HPDE6-E6E7 (cell line): ENCODE results near the gene RNF41.
"Not testable (repeated sequence)": the region's sequence is repeated elsewhere in the genome, so short reads cannot be mapped to it uniquely, and the experiment has no call there.

Source experiments
- DNase-seq: peaks from one replicate; pipeline ENCODE4 v3.0.0; 2011; ENCODE audit warnings: missing footprints; ENCODE audit errors: extremely low spot score

Gene RNF41

GRCh38 chr12:56221757-56222530 is at the start of gene RNF41:
RNF41 (minus strand) TSS chr12:56221922; CDS start chr12:56214047, 7,875 bp downstream.
- DNase-seq, result peak; percentile 99

DNA sequence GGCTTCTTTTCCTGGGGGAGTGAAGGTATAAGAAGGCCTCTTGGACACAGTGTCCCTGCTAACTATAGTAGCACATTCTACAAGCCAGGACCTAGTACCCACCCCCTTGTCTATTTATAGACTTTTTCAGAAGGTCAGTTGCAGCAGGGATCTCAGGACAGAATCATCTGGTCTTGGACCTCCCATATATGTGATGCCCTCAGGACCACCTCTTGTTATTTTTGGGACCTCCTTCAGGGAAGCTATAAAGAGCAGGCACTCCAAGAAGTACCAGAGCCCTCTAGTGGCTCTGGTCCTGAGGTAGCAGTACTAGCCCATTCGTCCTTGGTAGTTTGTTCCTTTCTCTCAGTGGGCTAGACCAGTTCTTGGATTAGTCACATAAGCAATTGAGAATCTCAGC is 49.3 kb upstream of the RNF41 start:
- DNase-seq, result peak; percentile 38

- no peak for DNase-seq
These were observed 45.8 kb upstream of the RNF41 start for GRCh38 chr12:56267443-56268071.

DNA sequence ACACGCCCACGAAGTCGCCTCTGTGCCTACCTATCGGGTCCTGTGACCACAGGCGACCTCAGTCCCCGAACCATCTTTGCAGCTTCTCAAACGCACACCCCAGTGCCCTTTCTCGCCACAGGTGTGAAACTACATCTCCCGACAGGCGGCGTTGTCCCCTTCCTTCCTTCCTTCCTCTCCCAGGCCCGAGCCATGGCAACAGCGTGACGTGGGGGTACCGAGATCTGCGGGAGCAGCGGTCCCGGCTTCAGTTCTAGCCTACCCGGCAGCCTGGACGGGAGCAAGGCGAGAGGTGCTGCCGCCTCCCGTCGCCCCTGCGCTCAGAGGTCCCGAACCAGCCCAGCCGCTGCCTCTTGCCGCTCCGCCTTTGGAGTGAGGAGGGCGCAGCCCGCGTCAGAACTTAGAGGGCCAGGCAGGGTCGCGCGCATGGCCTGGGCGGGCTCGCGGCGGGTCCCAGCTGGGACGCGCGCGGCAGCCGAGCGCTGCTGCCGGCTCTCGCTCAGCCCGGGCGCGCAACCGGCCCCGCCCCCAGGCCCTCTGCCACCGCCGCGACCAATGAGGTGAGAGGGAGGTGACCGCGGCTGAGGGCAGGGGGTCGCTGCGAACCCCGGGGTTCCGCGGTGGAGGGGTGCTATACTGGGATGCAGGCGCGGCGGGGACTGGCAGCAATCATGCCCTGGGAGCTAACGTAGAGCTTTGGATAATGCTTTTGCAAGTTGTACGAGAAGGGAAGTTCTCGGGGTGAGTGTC is 45.1 kb upstream of the RNF41 start, which contains the start of gene COQ10A:
TSS of gene COQ10A (plus strand) at position 250 of the 750 bp plus-strand sequence. CDS start at position 427, 177 bp downstream.
- peak; percentile 89 for DNase-seq

DNA sequence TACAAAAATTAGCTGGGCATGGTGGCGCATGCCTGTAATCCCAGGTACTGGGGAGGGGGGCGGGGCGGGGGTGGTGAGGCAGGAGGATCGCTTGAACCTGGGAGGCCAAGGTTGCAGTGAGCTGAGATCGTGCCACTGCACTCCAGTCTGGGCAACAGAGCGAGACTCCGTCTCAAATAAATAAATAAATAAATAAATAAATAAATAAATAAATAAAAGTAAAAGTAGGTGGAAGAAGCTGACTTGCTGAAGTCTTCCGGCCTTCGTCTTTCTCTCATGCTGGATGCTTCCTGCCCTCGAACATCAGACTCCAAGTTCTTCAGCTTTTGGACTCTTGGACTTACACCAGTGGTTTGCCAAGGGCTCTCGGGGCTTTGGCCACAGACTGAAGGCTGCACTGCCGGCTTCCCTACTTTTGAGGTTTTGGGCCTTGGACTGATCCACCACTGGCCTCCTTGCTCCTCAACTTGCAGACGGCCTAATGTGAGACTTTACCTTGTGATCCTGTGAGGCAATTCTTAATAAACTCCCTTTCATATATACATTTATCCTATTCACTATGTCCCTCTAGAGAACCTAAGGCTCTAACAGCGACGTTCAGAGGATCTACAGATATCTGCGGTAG is 44.5 kb upstream of the RNF41 start:
- DNase-seq, result not testable (repeated sequence)

DNA sequence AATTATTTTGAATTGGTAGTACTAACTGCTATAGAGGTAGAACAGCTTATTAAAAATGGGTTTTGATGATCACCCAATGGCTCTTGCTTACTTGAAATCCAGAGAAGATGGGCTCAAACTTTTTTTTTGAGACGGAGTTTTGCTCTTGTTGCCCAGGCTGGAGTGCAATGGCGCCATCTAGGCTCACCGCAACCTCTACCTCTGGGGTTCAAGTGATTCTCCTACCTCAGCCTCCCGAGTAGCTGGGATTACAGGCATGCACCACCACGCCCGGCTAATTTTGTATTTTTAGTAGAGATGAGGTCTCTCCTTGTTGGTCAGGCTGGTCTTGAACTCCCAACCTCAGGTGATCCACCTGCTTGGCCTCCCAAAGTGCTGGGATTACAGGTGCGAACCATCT is 41.2 kb upstream of the RNF41 start:
- not testable (repeated sequence) for DNase-seq

DNA sequence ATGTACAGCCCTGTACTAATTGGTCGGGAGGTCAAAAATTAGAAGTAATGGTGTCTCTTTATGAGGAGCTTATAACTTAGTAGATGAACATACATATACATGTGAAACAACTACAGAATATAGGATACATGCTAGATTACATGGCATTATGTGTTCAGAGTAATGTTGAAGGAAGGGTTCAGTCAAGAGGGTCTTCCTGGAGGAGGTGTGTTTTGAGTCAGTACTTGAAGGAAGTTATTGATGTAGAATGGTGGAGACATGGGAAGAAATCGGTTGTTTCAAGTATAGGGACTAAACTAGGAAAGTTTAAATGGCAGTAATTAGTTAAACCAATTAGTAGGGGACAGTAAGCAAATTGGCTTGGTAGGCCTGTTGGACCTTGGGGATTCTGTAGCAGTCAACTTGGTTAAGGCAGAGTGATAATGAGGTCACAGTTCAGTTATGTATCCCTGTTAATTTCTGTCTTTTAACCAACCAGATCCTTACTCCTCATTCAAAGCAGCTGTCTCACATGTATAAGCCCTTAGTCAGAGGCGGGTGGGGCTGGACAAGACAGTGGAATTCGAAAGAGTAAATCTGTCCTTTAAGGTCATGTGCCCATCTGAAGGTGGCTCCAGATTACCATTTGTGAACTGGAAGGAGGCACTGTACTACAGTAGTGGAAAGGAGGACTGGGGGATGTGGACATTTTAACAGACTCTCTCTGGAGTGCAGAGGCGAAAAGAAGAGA is 39.9 kb upstream of the RNF41 start:
- peak; percentile 60 for DNase-seq

GRCh38 chr12:56260921-56261320 is 39.2 kb upstream of the RNF41 start:
- DNase-seq, result no peak

DNA sequence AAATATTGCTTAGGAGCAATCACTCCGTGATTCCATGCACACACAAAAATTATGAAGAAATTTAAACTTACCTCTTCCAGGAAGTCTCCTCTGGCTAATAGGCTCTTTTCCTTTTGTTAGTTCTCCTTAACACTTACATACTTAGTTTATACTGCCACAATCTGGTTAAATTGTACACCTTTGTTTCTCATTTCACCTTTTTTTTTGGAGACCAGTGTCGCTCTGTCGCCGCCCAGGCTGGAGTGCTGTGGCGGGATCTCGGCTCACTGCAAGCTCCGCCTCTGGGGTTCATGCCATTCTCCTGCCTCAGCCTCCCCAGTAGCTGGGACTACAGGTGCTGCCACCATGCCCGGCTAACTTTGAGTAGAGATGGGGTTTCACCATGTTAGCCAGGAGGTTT is 38.7 kb upstream of the RNF41 start:
- no peak for DNase-seq

DNA sequence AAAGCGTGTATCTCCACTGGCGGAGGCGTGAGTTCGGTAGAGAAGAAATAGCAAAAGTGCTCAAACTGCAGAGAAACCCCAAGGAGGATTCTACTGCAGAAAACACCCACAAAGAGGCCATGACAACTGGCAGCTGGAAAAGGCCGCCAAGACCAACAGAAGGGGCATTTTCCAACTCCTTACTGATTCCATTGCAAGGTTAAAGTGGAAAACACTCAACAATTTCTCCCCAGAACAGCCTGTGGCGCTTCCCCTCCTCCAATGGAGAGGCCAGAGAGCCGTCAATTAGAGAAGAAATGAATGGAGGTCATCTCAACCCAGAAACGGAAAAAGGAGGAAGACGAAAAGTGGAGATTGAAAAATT is 37.1 kb upstream of the RNF41 start:
- DNase-seq, result no peak

DNA sequence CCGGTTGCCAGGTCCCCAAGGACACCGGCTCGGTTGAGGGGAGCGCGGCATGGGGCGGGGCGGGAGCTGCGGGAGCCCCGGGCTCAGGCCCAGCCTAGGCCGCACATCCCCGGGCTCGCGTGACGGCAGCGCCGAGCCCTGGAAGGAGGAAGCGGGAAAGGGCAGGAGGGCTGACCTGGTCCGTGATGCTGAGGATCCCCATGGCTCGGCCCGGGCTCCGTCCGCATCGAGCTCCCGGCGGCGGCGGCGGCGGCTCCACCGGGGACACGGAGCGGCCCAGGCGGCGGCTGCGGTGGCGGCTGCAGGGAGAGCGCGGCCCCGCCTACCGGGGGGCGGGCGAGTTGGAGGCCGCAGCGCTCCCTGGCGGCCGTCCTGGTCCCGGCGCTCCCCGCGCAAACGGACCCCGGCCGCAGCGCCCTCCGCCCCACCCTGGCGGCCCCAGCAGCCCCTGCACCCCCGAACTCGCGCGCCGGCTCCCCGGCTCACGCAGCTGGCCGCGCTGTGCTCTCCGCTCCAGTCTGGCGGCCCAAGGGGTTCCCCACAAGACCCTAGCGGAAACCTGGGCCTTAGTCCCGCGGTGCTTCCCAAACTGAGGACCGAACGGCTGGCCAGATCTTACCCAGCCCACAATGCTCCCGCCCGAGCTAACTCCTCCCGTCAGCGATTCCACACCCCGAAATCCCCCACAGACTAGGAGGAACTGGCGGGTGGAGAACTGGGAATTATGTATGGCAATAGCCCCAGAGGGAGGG is 36.5 kb upstream of the RNF41 start, which contains the start of gene ANKRD52:
TSS of gene ANKRD52 (minus strand) at position 317 of the 752 bp plus-strand sequence. CDS start at position 202, 115 bp downstream.
- peak; percentile 75 for DNase-seq

DNA sequence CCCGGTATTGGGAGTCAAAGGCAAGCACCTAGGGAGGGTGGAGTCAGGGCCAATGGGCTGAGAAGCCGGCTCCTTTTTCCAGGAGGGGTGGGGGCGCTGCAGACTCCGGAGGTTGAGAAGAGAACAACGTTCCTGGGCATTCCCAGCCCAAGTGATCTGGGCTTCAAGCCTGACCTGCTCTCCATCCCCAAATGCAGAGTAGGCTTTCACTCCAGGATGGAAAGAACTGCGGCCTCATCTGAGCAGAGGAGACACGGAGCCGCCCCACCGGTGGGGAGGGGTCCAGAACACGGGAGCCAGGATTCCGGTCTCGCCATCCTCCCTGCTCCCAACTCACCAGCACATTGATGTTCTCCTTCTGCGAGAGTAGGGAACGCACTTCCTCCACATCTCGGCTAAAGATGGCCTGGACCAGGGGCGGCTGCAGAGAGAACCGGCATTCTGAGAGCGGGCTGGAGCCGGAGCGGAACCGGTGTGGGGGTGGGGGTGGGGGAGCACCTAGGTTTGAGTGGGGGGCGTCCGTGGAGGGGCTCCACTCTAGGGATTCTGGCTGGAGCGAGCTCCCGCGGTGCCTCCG is 35.9 kb upstream of the RNF41 start:
- peak; percentile 55 for DNase-seq

DNA sequence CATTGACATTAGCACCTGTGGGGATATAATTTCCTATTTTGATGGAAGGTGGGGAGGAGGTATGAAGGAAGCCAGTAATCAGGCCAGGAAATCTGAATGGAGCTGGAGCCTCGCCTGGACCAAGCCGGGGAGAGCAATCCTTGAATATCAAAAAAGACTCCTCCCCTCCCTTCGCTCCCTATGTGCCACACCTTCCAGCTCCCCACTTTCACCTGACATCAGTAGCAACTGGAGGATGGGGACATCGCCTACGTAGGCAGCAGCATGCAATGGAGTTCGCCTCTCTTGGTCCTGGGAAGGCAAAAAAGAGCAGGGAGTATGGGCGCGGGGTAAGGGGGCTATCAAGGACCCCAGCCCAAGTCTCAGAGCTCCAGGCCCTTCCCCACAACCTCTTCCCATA is 35.3 kb upstream of the RNF41 start:
- no peak for DNase-seq

- no peak for DNase-seq
These were observed 34.7 kb upstream of the RNF41 start for GRCh38 chr12:56256326-56256960.

DNA sequence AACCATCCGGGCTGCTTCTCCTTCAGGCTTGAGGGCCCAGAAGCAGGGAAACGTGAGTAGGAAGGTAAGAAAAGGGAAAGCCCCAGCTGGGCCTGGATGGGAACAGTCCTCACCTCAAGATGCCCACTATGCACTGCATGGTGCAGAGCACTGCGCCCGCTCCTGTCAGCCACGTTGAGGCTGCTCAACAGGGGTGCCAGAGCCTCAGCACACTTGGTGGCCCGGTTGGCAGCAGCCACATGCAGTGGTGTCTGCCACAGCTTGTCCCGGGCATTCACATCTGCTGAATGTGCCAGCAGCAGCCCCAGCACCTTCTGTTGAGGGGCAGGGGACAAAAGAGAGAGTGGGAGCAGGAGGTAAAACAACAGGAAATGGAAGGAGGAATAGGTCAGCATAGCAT is 33.9 kb upstream of the RNF41 start:
- DNase-seq, result no peak

- DNase-seq, result no peak
These were observed 31.4 kb upstream of the RNF41 start for GRCh38 chr12:56253091-56253490.

GRCh38 chr12:56252649-56253048 is 30.9 kb upstream of the RNF41 start:
- no peak for DNase-seq

GRCh38 chr12:56248711-56249110 is 27.0 kb upstream of the RNF41 start:
- no peak for DNase-seq

DNA sequence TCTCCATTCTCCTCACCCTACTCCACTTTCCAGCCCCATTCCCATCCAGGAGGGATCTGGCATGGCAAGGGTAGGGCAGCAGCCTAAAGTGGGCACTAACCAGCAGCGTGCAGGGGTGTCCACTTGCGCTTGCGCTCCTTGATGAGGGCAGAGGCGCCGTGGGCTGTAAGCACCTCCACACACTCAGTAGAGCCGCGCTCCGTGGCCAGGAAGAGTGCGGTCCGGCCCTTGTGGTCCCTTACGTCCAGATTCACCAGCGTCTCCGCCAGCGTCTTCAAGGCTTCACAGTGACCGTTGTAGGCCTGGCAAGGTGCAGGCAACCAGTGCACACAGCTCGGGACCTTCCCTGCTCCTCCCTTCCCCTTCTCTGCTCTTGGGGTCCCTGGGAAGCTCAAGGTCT is 26.2 kb upstream of the RNF41 start:
- DNase-seq, result no peak

- DNase-seq, result no peak
These were observed 22.8 kb upstream of the RNF41 start for GRCh38 chr12:56244494-56244893.
